HG02970 (cell line): Measurements from ENCODE around the gene PLCB3.

ENCODE experiments used
- ATAC-seq: cut with Tn5 transposase; IDR thresholded peaks from one replicate; pipeline ENCODE4 v1.9.1; 2021; ENCODE audit warnings: mild to moderate bottlenecking, moderate library complexity, moderate number of reproducible peaks; ENCODE audit not compliant: unreplicated experiment, low FRiP score

Gene PLCB3

DNA sequence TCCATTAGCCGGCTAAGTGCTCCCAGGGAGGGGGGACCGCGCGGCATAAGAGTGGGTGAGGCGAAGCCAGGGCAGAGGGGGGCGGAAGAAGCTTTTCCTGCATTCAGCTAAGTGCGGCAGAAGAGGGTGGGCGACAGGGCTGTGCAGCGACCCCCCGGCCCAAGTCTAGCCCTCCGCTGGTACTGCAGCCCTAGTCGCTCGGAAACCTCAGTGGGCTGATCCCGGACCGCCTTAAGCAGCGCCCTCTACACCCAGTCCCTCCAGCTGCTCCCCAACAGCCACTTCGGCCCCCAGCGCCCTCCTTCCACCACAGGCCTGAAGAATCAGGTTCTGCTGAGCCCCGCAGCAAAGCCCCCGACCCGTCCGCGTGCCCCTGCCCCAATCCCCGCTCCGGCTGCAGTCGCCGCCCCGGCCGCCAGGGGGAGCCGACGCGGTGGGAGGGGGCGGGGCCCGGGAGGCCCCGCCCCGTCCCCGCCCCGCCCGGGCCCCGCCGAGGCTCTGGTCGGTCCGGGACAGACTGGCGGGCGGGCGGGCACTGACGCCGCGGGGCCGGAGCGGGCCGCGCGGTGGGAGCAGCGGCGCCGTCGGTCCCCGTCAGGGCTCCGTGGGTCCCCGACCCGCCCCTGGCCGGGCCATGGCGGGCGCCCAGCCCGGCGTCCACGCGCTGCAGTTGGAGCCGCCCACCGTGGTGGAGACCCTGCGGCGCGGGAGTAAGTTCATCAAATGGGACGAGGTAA, at the start of gene PLCB3:
Gene PLCB3 (plus strand): TSS at position 515 of the 737 bp plus-strand sequence. CDS start 120 bp downstream, at position 635.
- ATAC-seq: peak; percentile 32

DNA sequence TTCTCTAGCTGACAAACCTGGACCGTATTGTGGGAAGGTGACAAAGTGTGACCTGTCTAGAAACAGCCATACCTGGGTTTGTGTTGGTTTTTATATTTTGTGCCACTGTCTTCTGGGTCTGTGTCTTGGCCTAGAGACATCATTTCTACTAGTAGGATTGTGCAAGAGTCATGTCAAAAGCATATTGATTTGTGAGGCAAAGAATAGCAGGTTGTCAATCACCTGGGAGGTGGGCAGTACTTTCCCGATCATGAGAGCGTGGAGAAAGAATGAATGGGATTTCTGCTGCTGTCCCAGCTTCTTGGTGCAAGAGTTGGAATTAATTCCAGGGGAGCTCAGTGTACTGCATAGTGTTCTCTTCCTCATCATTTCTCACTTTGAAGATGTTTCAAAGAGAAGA, 49.8 kb upstream of the PLCB3 start:
- ATAC-seq: no peak

- ATAC-seq: no peak
Observed at GRCh38 chr11:64202992-64203391, 48.3 kb upstream of the PLCB3 start.

DNA sequence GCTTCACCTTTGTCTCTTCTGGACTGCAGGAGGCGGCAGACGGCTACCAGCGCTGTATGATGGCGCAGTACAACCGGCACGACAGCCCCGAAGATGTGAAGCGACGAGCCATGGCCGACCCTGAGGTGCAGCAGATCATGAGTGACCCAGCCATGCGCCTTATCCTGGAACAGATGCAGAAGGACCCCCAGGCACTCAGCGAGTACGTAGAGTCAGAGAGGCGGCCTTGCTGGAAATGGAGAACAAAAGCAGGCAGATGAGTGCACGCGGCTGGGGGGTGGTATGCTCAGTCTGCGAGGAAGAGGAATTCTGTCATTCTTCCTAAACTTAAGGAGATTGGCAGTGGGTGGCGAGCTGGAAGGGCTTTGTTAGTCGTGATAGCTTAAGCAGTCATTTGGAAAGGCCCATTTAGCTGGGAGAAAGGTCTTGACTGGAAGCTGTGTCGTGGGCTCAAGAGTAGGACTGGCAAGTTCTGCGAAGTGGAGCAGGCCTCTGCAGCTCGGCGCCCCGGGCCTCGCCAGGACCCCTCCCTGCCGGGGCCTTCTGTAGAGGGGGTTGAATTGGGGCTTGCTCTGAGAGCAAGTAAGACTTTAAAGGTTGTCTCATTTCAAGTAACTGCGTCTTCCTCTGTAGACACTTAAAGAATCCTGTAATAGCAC, 47.8 kb upstream of the PLCB3 start:
- no peak for ATAC-seq

GRCh38 chr11:64204080-64204440, 47.3 kb upstream of the PLCB3 start:
- no peak for ATAC-seq

DNA sequence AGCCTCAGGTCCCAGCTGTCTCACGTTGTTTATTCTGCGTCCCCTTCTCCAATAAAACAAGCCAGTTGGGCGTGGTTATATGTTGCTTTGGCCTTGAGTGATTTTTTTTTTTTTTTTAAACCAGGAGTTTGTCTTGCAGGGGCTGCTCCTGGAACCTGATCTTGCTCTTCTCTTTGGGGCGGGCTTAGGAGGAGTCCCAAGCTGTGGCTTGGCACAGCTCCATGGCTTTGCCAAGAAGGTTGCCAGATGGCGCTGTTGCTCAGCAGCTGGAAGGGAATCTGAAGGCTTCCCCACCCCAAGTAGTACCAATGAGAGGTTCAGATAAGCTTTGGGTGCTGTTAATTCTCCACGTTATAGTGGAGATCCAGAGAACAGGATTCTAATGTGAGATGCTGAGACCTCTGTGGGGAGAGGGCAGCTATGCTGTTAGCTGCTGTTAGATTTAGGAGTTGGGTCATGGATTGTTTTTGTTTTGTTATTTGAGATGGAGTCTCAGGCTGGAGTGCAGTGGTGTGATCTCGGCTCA, 46.8 kb upstream of the PLCB3 start:
- ATAC-seq: no peak

DNA sequence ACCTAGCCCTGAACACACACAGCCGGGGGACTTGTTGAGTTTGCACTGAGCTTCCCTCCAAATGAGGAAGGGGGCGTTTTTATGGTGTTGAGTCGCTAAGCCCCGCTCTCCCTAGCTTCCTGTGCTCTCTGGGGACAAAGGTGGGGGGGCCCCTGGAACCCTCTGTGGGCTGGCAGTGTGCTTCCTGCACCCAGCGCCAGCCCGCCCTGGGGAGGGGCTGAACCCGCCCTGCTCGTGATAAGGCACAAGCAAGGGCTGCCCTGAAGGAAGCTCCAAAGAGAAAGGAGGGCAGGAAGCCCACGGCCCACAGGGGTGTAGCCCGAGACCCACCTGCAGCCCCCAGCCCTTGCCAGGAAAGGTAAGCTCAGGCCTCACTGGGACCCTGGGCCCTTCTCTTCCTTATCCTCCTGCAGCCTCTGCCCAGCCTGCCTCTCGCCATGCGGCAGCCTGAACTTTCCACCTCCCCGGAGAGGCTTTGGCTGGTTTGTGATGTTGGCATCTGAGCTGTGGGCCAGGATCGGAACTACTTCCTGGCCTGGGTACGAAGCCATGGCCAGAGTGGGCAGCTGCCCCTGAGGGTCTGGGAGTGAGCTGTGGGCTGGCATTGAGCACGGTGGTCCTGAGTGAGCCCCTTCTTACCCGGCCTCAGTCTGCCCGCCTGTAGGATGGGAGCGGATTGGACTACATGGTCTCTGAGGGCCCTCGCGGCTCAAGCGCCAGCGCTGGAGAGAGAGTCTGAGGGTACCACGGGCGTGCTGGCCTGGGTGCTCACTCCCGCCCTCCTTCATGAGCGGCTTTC, 44.7 kb upstream of the PLCB3 start, which contains the start of gene FERMT3:
Gene FERMT3 (plus strand): TSS at position 265 of the 799 bp plus-strand sequence. CDS start 644 bp downstream, outside the sequence.
- no peak for ATAC-seq

DNA sequence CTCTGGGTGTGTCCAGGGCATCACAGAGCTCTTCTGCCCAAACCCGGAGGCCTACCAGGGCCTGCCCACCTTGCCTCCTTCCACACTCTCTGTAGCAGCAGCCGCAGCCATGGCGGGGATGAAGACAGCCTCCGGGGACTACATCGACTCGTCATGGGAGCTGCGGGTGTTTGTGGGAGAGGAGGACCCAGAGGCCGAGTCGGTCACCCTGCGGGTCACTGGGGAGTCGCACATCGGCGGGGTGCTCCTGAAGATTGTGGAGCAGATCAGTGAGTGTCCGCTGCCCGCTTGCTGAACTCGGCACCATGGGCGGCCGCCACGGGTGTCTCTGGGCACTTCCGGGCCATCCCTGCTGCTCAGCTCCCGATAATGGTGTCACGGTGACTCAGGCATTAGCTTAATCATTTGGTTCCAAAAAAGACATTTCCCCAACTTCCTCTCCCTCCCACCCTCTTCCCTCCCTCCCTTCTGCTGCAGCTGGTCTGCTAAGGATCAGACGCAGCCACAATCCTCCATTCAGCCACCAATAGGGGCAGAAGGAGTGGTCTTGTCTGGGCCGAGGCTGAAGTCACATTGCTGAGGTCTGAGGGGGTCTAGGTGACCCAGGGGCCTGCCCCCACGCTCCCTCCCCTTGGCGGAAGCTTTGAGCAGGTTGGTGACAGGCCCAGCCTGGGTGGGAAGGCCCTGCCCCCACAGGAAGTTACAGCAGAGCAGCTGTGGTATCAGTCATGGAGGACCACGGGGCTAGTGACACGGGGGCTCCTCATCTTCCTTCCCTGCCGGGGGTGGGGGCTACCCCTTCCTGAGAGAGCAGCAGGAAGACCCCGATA, 43.9 kb upstream of the PLCB3 start:
- ATAC-seq: peak; percentile 33

DNA sequence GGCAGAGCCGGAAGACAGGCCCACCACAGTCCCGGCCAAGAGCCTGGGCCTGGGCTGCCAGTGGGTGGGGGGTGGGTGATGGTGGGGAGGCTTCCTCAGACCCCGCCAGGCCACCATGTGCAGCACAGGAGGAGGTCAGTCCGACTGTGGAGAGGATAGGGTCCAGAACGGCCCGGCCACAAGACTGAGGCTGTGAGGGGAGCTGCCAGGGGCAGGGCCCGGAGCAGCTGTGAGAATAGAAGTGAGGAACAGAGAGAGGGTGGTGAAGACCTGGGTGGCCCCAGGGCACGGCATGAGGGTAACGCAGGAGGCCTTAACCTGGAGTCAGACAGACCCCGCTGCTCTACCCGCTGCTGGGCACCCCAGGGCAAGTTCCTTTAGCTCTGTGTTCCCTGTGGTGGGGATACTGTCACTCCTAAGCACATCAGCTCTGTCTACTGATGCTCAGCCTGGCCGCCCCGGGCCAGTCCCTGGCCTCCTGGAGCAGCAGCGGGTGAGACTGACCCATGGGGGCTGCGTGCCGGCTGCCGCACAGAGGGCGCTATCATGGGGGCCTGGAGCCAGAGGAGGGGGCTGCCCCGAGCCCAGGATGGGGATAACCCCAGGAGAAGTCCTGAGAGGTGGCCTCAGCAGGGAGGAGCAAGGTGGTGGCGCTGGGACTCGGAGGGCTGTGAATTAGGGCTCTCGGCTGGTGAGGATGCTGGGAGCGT, 43.1 kb upstream of the PLCB3 start:
- ATAC-seq: no peak

GRCh38 chr11:64208796-64209562, 42.4 kb upstream of the PLCB3 start:
- no peak for ATAC-seq

DNA sequence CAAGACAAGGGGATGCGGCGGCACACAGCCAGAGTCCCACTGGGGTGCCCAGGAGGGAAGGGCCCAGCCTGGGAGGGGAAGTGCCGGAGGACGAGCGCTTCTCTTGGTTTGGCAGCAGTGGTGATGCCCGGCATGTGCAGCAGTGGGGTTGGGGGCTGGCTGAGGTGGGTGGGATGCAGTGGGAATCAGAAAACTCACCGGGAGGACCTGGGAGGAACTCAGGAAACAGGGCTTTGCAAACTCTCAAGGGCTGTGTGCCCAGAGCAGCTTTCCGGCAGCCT, 41.8 kb upstream of the PLCB3 start:
- no peak for ATAC-seq

- no peak for ATAC-seq
Observed at GRCh38 chr11:64210301-64211020, 40.9 kb upstream of the PLCB3 start.

- ATAC-seq: no peak
Observed at GRCh38 chr11:64211181-64211872, 40.0 kb upstream of the PLCB3 start.

DNA sequence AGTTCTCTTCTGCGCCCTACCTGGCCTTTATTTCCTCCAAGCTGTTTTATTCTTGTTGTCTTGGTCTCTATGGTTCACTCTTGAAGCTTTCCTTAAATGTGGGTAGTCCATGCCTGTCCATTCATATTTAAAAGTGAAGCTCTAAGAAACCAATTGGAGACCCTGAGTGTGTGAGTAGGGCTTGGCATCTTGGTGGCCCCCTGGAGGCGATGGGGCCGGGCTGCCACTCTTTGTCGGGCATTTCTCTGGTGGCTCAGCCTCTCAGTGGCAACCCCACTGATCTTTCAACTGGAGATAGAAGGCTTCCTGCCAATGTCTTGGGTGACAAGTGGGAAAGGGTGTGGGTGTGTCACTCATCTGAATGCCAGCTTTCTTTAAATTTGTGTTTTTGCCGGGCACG, 34.5 kb upstream of the PLCB3 start:
- ATAC-seq: no peak

DNA sequence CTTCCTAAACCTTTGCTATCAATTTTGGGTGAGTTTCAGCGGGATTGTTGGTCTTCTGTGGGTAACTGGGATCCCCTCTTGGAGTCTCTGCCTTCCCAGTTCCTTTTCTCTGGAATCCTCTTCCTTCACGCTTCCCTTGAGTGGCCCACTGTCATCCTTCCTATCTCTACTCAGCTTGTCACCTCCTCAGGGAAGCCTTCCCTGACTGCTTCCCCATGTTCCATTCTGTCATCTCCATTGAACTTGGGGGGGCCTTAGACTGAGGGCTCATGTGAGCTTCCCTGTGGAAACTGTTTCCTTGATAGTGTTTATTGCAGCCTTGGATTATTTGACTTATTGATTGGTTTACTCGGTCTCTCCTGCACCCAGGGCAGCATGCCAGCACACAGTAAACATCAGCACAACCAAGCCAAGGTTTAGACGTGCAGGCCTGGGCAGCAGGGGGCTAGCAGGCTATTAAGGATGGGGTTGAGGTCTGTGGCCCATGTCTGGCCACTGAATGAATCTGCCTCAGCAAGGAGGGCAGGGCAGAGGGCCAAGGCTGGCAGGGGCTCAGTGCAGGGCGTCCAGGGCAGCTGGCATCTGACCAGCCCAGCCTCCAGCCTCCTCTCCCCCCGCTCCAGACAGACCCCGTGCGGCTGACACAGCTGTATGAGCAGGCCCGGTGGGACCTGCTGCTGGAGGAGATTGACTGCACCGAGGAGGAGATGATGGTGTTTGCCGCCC, 32.5 kb upstream of the PLCB3 start:
- ATAC-seq: no peak

GRCh38 chr11:64219354-64219684, 32.0 kb upstream of the PLCB3 start:
- ATAC-seq: no peak

DNA sequence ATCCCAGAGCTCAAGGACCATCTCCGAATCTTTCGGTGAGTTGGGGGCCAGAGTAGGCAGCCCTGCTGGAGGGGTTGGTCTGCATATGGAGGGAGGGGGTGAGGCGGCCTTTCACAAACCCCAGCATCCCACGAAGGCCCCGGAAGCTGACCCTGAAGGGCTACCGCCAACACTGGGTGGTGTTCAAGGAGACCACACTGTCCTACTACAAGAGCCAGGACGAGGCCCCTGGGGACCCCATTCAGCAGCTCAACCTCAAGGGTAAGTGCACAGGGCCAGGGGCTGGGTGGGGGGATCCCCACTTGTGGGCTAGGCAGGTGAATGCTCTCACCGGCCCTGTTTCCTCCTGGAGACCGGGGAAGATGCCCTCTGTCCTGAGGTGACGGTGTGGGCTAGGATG, 31.6 kb upstream of the PLCB3 start:
- ATAC-seq: no peak
